GM12874 (cell line): Measurements from ENCODE around the gene TSPAN6.

Source experiments
- TF ChIP-seq, protein P1 (sequence below): IDR thresholded peaks from 2 replicates; pipeline ENCODE4 v1.5.1; 2011; ENCODE audit warnings: low read depth, mild to moderate bottlenecking, control low read depth, low read length, moderate library complexity; ENCODE audit not compliant: insufficient read depth

The TSPAN6 gene

GRCh38 chrX:100674705-100675104 lies 38.1 kb upstream of the TSPAN6 start:
- TF ChIP-seq, protein P1, sequence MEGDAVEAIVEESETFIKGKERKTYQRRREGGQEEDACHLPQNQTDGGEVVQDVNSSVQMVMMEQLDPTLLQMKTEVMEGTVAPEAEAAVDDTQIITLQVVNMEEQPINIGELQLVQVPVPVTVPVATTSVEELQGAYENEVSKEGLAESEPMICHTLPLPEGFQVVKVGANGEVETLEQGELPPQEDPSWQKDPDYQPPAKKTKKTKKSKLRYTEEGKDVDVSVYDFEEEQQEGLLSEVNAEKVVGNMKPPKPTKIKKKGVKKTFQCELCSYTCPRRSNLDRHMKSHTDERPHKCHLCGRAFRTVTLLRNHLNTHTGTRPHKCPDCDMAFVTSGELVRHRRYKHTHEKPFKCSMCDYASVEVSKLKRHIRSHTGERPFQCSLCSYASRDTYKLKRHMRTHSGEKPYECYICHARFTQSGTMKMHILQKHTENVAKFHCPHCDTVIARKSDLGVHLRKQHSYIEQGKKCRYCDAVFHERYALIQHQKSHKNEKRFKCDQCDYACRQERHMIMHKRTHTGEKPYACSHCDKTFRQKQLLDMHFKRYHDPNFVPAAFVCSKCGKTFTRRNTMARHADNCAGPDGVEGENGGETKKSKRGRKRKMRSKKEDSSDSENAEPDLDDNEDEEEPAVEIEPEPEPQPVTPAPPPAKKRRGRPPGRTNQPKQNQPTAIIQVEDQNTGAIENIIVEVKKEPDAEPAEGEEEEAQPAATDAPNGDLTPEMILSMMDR = no peak

DNA sequence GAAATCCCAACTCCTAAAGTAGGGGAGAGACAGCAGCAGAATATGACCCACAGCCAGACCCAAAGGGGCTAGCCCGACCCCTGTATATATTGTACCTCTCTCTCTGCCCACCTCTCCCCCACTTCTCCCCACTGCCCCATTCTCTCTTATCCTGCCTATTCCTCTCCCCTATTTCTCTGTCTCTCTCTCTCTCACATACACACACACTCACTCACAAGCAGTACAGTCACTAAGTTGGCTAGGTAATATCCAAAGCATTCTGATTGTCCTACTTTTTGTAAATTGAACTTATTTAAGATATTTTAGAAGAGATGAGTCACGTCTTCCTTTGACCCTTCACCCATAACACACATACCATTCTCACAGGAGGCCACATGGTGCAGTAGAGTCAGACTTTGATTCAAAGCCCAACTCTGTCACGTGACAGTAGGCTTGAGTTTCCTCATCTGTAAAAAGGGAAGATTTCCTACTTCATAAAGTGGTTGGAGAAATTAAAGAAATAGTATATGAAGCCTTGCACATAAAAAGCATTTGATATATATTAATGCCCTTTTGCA lies 36.9 kb upstream of the TSPAN6 start:
- TF ChIP-seq, protein P1 = no peak

DNA sequence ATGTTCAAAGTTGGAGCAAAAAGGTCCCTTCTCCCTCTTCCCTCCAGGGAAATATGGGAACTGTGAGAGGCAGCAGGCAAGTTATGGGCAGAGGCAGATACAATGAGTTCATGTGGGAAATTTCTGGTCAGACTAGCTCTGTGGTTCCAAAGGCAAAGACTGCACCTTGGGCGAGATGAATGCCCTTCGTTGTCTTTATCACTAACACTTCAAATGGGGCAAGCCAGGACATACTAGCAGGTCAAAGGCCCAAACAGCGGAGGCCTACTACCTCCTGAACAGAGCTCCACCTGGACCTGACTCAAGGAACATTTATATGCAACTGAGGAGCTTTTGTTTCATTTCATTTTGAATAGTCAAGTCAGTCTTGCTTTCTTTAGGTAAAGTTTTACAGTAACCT lies 36.4 kb upstream of the TSPAN6 start:
- TF ChIP-seq, protein P1 = no peak

DNA sequence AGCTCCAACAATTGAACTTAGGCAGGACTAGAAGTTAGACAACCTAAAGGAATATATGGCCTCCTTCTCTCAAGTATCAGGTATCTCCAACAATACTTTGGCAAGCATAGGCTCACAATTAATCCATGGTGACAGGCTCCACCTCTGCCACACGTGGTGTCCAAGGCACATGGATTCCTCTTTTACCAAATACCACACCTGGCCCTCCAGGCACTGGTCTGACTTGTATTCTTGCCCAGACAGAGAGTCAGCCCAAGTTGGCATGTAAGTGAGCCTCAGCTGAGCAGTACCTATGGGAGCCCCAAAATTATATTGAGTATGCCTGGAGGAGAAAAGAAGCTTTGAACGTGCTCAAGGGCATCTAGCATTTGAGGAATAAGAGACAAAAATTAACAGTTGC lies 27.0 kb upstream of the TSPAN6 start:
- TF ChIP-seq, protein P1 = no peak

DNA sequence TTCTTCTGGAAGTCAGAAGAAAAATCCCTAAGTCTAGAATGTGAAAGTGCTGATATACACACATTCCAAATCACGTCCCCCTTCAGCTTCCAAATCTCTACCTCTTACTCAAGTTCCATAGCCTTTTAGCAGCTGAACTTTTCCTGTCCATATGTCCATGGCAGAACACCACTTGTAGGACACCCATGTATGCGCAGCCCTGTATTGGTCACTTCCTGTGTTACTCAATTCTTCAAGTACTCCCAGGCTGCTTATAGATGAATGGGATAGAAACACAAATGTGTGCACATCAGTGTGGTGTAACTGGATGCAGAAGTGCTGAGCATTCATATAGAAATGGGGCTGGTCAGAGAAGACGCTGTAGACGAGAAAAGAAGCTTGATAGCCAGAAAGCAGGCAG lies 26.2 kb upstream of the TSPAN6 start:
- TF ChIP-seq, protein P1 = no peak

DNA sequence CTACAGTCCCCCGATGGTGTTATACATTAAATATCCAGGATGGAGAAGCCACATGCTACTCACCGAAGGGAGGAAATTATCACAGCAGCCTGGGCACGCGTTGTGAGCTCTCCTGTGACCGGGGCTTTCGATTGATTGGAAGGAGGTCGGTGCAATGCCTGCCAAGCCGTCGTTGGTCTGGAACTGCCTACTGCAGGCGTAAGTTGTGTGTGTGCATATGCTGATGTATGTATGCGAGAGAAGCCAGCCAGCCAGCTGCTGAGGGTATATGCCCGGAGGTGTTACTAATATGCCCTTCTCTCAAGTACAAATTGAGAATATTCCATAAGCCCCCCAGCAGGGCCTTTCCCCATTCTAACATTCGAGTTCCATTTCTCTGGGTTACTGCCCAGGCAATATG lies 25.6 kb upstream of the TSPAN6 start:
- TF ChIP-seq, protein P1 = no peak

DNA sequence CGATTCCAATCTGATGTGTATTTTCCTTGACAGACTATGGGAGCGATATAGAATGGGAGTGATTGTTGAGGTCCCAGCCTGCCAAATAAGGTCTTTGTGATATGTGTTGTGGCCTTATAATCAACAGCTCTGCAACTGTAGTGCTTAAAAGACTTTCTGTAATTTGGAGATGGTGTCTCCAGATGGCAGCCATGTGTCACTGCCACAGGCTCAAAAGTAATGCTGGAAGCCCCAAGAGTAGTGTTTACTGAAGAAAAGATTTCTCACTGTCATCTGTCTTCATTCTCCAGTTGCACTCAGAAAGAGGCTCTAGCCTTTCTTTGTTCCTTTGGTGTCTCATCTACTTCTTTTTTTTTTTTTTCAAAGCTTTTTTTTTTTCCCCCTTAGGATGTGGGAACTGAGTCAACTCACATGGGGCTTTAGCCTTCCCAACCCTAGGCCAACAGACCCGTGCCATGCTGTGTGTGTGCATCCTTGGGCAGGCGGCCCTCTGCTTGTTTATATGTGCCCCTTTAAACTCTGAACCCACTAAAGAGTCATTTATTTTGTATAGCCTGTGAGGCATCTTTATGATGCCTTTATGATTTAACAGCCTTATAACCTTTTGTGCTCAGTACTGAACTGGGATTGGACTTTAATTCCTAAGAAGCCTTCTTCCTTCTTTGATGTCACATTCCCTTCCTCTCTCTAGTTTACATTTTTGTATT lies 23.0 kb upstream of the TSPAN6 start:
- TF ChIP-seq, protein P1 = no peak
